NCI-H345 treated with DMSO at 0.1 percent for 48 hours (cell line): ENCODE results near the gene OR10J1.
"Not testable (repeated sequence)": the region's sequence is repeated elsewhere in the genome, so short reads cannot be mapped to it uniquely, and the experiment has no call there.

Experiments
- DNase-seq: peaks from one replicate; lab custom pipeline; 2025; ENCODE audit not compliant: unreplicated experiment; lab: John Stamatoyannopoulos, UW

Gene OR10J1, protein sequence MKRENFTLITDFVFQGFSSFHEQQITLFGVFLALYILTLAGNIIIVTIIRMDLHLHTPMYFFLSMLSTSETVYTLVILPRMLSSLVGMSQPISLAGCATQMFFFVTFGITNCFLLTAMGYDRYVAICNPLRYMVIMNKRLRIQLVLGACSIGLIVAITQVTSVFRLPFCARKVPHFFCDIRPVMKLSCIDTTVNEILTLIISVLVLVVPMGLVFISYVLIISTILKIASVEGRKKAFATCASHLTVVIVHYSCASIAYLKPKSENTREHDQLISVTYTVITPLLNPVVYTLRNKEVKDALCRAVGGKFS

DNA sequence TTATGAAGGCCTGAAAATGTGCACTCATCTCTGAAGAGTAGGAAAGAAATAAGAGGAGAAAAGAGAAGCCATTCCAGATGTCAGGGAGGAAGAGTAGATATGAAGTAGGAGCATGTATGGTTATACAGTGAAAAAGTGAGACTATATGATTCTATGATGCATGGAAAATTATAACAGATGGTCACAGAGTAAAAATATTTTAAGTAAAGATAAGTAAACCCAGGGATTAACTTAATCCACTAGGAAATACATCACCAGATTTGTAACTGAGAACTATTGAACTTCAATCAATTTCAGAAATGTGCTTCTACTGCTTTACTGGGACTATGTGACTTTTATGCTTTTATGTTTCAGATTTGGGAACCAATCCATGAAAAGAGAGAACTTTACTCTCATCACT lies at the start of gene OR10J1:
Gene OR10J1, plus strand, starts transcription at position 301 of the 400 bp plus-strand sequence. Its CDS starts 70 bp downstream, at position 371.
- no peak for DNase-seq

DNA sequence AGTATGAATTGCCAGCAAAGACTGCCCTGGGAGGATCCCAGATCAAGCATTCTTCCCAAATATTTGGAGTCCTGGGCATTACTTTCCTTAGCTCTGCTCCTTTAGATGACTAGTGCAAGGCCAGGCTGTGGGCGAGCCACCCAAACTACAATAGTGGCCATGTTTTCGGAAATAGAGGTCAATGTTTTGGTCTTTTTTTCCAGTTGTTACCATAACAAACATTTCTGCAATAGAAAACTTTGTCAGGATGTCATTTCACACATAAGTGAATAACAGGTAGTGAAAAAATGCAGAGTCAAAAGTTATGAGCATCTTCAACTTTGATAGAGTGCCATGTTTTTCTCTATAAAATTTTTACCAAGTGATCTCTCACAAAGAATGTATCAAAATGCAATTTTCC lies 32.7 kb upstream of the OR10J1 start:
- no peak for DNase-seq

DNA sequence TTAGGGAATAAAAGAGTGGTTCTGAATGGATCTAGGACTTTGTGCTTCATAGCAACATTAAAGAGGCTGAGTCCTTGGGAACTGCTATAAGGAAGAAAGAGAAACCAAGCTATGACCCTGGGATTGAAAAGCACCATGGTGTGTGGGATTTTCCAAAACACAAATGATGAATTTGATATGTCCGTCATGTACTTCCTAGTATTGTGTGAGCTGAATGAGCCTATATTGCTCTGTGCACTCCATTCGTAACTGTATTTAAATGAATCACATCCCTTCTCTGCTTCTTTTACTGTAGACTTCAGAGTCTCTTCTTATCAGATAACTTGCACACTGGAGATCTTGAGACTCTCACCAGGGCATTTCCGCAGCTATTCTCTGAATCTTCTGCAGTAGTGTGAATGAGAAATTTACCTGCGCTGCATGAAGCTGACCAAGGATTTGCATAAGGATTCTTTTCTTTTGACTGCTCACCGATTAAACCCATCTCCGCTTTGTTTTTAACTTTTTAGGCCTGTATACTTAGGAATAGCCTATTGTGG lies 30.6 kb upstream of the OR10J1 start:
- DNase-seq, result no peak

DNA sequence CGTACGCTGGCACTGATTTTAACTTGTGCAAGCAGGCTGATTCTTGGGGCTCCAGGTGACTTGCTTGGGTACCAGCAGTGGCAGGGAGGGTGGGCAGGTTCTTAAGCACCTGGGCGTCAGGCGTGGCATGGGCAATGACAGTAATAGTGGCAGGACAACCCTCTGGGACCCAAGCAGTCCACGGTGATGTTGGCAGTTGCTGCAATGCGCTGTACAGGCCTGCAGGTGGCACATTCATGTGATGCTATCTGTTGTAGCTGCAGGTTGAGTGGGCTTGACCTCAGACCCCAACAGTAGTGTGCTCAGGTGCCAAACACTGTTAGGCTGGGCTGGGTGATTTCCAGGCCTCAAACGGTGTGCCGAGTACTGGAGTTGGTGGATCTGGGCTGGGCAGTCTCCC lies 17.7 kb upstream of the OR10J1 start:
- DNase-seq, result no peak

DNA sequence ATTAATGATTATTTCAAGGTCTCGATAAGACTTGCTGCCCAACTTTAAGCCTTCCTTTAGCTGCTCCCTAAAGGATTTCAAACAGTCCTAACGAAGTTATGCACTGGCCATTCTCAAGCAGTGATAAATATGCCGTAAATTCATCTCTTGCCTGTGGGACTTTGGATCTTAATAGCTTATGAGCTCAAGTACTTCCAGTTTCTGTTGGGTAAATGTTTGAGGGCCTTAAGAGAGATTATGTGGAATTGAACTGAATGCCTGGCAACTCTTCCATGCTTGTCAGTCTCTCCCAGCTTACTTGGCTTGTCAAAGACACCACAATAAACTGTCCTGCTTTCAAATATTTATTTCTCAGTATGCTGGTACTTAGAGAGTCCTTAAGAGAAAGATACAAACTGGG lies 11.0 kb upstream of the OR10J1 start:
- no peak for DNase-seq

DNA sequence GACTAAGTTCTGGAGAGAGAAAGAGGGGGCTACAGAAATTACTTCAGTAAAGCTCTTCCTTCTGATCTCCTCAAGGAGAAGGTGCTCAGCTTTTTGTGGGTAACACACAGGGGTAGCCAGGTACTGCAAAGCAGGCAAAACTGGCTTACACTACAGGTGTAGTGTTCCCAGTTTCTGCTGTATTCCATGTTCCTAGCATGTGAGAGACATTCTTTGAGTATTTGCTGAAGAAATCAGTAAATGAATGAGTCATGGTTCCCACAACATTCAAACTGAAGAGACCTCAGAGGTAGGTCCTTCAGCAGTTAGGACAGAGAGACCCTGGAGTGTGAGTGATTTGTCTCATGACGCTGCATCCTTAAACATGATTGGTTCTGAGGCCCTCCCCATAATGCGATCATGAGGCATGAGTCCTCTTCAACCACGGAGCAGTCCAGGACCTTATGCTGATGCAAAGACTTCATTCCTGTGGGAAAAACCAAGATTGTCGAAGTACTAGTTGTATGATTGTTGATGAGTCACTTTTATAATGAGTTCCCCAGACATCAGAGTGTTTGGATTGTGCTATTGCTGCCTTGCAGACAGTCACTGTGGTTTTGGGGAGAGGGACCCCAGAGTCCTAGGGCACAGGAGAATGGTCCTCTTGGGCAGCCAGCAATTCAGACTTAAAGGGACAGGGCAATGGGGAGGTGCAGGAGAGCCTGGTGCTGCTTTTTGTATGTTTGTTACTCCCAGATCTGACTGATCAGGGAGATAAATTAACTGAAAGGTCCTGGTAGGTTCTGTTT lies 10.3 kb upstream of the OR10J1 start:
- no peak for DNase-seq

DNA sequence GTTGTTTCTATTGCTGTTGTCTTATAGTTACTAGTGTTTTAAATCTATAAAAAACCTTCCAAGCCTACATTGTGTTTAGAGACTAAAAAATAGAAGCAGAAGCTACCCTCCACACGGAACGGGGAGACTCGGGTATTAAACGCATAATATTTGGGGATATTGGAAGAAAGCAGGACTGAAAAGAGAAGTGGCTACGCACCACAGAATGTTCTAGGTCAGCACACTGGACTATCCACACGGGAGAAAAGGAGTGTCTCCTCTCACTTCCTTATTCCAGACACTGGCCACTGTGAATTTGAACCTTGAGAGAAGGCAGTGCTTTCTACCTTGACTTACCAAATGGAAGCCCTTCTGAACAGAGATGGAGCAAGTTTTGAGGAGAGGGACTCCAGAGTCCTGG lies 8.5 kb upstream of the OR10J1 start:
- DNase-seq, result no peak

DNA sequence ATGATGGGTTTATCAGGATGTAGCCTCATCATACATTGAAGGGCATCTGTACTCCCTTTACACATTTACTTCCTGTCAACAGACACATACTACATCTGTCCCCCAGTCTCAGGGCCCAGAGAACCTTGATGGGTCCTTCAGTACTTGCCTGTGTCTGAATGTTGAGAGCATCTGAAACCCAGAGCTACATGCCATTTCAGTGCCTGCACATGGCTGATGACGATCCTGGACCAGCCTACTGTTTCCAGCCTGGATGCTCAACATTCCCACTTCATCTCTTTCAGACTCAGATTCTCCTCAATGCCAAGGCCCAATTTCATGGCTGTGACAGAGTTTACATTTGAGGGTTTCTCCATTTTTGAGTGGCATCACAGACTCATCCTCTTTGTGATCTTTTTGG lies 7.6 kb upstream of the OR10J1 start, which contains the start of gene OR10J4:
Gene OR10J4, plus strand, starts transcription at position 301 of the 400 bp plus-strand sequence.
- DNase-seq, result no peak

DNA sequence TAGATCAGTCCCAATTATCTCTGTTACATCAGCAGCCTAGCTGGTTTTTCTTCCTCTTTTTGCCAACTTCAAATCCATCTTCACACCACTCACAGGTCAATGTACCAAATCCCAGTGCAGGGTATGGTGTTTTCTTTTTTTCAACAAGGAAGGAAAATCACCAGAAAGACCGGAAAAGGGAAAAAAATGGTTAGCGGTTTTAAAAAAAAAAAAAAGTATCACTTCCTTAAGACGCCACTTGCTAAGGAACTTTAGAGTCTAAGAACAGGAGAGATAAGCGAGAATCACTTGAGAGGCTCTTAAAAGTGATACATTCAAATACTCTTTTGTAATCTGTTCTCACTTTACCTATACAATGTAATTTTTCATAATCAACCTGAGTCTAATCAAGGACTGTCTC lies 3.1 kb upstream of the OR10J1 start:
- DNase-seq, result no peak

DNA sequence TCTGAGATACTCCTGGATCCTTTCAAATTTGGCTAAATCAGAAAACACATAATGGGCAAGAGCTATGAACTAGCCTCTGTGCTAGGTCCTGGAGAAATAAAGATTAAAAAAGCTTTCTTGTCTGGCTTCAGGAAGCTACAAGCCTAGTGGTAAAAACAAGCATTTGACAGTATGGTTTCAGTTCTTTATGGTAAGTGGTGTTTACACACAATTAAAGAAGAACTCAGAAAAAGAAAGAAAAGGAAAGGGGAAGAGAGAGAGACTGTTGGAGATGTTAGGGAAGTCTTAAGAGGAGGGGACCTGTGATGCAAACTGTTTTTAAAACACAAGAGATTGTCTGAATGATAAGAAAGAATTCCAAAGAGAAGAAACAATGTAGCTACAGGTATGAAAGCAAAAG lies 1.8 kb downstream of the OR10J1 start:
- no peak for DNase-seq

DNA sequence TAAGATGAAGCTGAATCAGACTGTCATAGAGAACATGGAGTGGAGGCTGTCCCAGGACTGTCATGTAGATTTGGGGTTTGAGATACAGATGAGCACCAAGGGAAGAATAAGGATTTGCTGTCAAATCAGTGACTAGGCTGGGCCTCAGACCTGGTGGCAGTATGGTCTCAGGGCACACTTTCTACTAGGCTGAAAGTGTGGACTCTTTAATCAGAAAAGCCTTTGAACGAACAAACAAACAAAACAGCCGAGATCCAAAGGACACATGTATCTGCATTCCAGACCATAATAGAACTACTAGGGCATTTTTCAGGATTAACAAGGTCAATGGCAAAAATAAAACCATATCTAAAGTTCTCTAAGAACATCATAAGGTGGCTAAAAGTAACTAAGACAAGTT lies 2.9 kb downstream of the OR10J1 start:
- DNase-seq, result no peak

DNA sequence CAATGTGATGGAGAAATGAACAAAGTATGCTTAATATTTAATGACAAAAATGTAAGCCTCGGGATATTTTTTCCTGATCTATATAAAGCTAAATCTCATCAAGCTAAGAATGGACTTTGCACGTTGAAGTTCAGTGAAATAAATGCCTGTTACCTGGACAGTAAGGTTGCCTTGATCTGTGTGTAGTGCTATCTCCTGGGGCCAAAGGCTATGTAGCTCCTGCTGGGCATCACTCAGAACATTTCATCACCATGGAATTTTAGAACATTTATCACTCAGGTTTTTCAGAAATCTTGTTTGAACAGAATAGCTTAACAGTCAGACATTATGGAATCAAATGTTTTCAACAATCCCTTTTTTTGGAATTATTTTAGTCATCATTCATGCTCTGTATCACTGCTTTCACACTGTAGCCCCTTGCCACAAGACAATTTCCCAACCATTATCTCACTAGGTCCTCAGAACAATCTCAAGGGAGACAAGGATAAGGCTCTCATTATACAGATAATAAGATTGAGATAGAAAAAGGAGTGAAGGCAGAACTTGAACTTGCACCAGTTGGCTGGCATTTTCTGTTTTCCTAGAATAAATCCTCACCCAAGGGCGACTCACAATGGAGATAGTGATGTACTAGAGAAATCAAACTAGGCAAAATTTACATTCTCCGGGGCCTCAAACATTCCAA lies 3.7 kb downstream of the OR10J1 start:
- DNase-seq, result no peak

DNA sequence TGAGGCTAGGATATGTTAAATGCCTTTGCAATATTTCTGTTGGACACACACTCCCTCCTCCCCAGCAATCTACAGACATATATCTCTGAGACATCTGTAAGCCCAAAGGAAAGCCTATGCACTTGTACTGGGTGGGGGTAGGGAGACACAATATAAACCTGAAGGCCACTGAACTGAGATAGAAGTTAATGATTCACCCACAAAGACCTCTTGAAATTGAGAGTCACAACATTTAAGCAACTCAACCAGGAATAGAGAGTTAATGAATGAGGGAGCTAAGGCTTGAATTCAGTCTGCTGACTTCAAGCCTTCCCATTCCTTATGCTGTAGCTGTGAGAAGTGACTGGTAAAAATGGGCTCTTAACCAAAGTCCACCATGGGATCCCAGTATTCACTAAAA lies 5.0 kb downstream of the OR10J1 start:
- DNase-seq, result no peak

DNA sequence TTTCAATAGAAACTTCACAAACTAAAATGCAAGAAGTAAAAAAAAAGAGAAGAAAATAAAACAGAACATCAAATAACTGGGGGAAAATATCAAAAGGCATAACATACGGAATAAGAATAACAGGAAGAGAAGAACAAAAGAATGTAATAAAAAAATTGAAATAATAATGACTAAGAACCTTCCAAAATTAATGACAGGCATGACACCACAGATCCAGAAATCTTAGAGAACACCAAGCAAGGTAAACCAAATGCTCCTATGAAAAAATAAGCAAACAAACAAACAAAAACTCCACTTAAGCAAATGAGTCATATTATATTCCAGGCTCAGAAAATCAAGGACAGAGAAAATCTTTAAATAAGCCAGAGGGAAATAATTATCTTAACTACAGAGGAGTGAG lies 8.7 kb downstream of the OR10J1 start:
- no peak for DNase-seq

DNA sequence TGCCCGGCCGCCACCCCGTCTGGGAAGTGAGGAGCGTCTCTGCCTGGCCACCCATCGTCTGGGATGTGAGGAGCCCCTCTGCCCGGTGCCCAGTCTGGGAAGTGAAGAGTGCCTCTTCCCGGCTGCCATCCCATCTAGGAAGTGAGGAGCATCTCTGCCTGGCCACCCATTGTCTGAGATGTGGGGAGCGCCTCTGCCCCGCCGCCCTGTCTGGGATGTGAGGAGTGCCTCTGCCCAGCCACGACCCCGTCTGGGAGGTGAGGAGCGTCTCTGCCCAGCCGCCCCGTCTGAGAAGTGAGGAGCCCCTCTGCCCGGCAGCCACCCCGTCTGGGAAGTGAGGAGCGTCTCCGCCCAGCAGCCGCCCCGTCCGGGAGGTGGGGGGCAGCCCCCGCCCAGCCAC lies 10.1 kb downstream of the OR10J1 start:
- not testable (repeated sequence) for DNase-seq

DNA sequence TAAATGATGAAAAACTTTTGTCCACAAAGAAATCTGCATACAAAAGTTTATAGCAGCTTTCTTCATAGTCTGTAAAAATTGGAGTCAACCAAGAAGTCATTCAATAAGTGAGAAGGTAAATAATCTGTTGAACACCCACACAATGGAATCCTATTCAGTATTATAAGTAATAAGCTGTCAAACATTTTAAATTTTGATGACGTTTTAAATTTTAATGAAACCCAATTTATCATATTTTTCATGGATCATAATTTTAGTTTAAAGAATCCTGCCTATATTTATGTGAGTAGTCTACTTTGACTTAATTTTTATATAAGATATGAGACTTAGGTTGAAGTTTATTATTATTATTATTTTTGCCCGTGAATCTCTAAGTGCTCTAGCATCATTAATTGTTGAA lies 20.0 kb downstream of the OR10J1 start:
- no peak for DNase-seq

DNA sequence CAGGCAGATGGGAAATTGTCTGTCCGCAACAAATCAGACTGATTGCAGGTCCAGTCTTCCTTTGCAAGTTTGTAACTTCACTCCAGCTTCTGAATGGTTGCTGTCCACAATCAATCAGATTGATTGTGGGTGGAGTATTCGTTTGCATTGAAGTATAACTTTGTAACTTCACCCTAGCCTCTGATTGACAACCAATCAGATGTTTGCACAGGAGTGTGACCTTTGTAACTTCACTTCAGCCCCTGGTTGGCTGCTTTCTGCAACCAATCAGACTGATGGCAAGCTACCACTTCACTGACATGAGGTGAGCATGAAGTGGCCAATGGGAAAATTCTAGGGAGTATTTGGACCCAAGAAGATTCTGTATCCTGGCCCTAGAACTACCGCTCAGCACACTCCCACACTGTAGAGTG lies 25.7 kb downstream of the OR10J1 start:
- no peak for DNase-seq

DNA sequence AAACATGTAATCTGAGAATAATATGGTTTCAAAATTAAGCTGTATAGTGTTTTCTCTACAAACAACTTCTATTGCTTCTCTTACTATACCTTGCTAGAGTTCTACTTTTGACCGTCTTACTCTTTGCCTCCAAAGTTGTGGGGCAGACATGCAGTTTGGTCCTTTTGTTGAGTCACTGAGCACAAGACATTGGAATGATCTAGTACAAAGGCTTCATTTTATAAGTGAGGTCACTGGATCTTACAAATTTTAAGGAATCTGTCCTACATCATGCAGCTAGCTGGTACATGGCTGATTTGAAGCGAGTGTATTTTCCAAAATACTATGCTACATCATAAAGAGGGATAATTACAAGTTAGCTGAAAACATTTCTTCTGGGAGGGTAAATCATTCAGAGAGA lies 28.8 kb downstream of the OR10J1 start:
- DNase-seq, result no peak

DNA sequence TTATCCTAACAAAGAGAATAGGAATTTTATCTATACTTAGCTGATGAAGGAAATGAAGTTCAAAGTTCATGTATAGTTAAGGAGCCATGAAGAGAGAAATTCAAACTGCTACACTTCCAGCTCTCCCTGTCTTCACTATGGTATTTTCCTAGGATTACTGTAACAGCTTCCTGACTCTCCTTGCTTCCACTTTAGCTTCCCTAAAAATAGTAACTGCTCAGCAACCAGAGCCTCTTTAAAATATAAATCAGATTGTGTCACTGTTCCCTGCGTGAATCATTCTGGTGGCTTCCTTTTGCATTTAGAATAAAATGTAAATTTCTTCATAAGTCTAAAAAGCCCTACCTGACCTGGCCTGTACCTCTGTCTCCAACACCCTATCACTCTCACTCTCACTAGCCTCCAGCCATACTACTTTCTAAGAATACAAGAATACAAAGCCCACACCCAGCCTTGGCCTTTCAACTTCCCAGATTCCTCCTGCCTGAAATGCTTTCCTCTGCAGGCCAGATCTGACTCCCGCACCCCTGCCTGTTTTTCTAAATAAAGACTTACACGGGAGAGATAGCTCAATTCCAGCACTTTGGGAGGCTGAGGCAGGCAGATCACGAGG lies 30.5 kb downstream of the OR10J1 start:
- DNase-seq, result no peak

DNA sequence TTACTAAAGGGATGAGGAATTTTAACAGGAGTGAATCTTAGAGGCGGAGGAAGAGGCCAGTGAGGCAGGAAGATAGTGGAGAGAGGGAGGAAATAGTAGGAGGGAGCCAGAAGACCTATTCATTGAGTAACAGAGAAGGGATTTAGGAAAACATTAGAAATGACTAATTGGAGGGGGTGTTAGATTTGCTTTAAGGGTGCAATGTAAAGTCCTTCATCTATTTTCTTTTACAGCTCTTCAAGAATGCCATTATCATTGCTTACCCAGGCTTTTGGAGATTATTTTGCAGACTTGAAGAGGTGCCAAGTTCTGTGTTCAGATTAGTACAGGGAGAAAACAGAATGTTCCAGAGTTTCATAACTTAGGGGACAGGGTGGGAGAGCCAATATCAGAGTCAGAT lies 33.8 kb downstream of the OR10J1 start:
- DNase-seq, result no peak

DNA sequence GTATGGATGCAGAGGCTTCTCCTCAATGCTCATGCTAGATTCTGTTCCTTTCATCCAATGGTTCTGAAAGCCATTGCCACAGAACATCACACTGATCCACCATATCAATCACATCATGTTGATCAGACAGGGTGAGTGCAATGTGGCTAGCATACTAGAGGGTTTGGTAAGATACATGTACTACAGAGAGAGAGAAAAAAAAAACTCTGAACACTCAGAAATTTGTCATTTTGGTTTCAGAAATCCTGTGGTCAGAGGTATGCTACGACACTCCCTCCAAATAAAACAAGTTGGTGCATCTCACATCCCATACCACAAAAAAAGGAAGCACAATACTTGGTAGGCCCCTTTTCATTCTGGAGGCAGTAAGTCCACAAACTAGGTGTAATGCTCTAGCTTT lies 35.4 kb downstream of the OR10J1 start:
- DNase-seq, result no peak
